ENCODE measurements around the gene GCSH.
A peak's percentile ranks its signal among the peaks of the same experiment; 100 is the strongest.

GRCh38 chr16:81095953-81096714 is at the start of gene GCSH:
- TF ChIP-seq REST (IDR thresholded peaks at IDR 0.05; ENCODE audit: insufficient read depth in 1 of 2, low read depth in 2 of 2, low read length in 2 of 2) = no peak
- TF ChIP-seq SIN3A (IDR thresholded peaks at IDR 0.05; ENCODE audit: borderline replicate concordance, insufficient read depth, low read length) = no peak
- 0 out of 2 replicates have a peak, but pooled peaks have one; percentile 13 for TF ChIP-seq TAF1 (IDR thresholded peaks at IDR 0.05; ENCODE audit: borderline replicate concordance, insufficient read depth, low read length)
